ENCODE results near the gene PIK3R5.

DNA sequence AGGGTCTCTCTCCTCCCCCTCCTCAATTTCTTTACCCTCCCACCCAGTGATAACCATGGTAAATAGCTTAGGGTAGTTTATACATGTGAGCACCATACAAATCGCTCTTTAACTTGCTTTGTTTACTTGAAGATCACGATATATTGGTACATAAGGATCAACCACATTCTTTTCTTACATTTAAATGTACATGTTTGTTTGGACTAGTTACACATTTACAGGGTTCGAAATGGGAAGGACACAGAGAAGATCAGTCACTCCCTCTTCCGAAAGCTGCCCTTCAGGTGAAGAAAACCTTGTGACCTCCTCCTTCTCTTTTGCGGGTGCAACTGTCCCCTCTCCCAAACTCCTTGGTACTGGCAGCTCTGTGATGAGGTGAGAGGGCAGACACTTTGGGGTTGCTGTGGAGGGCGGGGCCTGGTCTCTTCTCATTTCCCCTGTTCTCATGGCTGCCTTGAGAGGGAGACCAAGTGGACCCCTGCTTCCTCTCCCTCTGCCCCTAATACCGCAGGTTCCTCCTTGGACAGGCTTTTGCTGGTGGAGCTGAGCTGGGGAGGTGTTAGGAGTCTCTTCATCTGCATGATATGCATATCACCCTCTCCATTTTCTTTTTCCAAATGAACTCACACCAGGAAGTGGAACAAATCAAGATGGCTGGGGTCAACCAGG, 93.3 kb downstream of the PIK3R5 start:
- TF ChIP-seq, protein P1, sequence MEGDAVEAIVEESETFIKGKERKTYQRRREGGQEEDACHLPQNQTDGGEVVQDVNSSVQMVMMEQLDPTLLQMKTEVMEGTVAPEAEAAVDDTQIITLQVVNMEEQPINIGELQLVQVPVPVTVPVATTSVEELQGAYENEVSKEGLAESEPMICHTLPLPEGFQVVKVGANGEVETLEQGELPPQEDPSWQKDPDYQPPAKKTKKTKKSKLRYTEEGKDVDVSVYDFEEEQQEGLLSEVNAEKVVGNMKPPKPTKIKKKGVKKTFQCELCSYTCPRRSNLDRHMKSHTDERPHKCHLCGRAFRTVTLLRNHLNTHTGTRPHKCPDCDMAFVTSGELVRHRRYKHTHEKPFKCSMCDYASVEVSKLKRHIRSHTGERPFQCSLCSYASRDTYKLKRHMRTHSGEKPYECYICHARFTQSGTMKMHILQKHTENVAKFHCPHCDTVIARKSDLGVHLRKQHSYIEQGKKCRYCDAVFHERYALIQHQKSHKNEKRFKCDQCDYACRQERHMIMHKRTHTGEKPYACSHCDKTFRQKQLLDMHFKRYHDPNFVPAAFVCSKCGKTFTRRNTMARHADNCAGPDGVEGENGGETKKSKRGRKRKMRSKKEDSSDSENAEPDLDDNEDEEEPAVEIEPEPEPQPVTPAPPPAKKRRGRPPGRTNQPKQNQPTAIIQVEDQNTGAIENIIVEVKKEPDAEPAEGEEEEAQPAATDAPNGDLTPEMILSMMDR (IDR thresholded peaks at IDR 0.05), result no peak
- no peak for TF ChIP-seq MXD4 (CRISPR knock-in tag; IDR thresholded peaks at IDR 0.05; ENCODE audit: borderline replicate concordance)
- TF ChIP-seq, protein P2, sequence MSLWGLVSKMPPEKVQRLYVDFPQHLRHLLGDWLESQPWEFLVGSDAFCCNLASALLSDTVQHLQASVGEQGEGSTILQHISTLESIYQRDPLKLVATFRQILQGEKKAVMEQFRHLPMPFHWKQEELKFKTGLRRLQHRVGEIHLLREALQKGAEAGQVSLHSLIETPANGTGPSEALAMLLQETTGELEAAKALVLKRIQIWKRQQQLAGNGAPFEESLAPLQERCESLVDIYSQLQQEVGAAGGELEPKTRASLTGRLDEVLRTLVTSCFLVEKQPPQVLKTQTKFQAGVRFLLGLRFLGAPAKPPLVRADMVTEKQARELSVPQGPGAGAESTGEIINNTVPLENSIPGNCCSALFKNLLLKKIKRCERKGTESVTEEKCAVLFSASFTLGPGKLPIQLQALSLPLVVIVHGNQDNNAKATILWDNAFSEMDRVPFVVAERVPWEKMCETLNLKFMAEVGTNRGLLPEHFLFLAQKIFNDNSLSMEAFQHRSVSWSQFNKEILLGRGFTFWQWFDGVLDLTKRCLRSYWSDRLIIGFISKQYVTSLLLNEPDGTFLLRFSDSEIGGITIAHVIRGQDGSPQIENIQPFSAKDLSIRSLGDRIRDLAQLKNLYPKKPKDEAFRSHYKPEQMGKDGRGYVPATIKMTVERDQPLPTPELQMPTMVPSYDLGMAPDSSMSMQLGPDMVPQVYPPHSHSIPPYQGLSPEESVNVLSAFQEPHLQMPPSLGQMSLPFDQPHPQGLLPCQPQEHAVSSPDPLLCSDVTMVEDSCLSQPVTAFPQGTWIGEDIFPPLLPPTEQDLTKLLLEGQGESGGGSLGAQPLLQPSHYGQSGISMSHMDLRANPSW (CRISPR knock-in tag; conservative IDR thresholded peaks at IDR 0.05; ENCODE audit: low read depth), result no peak
- TF ChIP-seq, protein P3, sequence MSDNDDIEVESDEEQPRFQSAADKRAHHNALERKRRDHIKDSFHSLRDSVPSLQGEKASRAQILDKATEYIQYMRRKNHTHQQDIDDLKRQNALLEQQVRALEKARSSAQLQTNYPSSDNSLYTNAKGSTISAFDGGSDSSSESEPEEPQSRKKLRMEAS (CRISPR knock-in tag; IDR thresholded peaks at IDR 0.05), result no peak
- TF ChIP-seq OVOL2 (CRISPR knock-in tag; IDR thresholded peaks at IDR 0.05; ENCODE audit: borderline replicate concordance), result no peak
- TF ChIP-seq FOXJ3 (CRISPR knock-in tag; IDR thresholded peaks at IDR 0.05; ENCODE audit: borderline replicate concordance), result no peak

All from WTC11 (cell line).